HG03196 (cell line): Measurements from ENCODE around the gene CRACR2B.

Experiments
- ATAC-seq: cut with Tn5 transposase; IDR thresholded peaks from one replicate; pipeline ENCODE4 v1.9.1; 2021; ENCODE audit not compliant: unreplicated experiment

The CRACR2B gene

DNA sequence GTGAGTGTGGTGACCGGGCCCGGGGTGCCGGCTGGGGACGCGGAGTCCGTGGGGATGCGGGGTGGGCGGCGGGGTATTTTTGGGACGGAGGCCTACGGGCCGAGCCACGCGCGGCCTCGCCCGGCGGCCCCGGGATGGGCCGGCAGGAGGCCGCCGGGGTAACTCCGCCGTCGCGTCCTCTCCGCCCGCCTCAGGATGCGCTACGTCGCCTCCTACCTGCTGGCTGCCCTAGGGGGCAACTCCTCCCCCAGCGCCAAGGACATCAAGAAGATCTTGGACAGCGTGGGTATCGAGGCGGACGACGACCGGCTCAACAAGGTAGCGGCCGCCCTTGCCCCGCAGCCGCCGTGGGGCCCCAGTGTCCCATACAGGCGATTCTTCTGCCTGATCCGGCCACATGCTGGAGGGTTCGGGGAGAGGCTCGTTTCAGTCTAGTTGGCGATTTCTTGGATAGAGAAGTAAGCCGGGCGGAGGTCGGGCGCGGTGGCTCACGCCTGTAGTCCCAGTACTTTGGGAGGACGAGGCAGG lies 17.6 kb upstream of the CRACR2B start:
- no peak for ATAC-seq

DNA sequence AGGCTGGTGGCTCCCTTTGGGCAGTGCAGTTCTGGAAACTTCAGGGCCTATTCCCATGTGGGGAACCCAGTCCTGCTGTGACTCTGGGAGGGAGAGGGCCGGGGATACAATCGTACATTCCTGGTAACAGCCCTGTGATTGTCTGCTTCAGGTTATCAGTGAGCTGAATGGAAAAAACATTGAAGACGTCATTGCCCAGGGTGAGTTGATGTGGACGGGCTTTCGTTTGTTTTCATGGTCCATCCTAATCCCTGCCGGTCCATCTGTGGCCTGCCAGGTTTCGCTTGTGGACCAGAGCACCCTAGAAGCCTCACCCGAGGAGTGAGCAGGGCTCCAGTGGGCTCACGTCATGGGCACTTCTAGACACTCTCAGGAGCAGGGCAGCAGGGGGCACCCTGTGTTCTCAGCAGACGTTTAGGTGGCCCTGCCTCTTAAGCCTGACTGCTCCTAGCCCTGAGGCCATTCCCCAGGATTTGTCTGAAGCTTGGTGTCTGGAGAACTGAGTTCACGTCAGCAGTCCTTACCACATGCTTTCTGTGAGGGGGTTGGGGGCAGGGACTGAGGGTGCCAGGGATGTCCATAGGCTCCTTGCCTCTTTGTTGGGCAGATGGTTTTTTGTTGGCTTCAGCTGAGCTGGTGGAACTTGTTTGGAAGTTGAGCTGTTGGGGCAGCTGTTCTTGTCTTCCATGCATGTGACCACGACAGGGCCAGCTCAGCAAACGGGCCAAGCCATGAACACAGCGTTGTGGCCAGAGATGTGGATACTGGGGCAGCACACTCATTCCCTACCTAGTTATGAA lies 16.1 kb upstream of the CRACR2B start:
- no peak for ATAC-seq

DNA sequence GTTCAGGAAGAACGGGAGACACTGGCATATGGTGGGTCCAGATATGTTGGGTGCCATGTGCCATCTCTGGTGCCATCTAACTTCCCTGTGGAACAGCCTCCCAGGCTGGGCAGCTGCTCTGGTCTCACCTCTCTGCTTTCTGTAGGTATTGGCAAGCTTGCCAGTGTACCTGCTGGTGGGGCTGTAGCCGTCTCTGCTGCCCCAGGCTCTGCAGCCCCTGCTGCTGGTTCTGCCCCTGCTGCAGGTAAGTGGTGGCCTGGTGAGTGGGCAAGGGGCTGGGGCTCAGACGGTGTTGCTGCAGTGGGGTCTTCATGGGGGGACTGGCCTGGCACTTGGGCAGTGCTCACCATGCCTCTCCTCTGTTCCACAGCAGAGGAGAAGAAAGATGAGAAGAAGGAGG lies 15.3 kb upstream of the CRACR2B start:
- ATAC-seq, result no peak

DNA sequence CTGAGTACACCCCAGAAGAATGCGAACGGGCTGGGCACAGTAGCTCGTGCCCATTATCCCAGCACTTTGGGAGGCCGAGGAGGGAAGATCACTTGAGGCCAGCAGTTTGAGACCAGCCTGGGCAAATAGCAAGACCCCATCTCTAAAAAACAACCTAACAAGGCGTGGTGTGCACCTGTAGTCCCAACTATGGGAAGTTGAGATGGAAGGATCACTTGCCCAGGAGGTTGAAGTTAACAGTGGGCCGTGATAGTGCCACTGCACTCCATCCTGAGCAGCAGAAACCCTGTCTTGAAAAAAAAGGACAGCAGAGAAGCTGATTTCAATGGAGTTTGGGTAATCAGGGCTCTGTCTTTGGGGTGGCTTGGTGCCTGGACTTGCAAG lies 14.7 kb upstream of the CRACR2B start:
- no peak for ATAC-seq

DNA sequence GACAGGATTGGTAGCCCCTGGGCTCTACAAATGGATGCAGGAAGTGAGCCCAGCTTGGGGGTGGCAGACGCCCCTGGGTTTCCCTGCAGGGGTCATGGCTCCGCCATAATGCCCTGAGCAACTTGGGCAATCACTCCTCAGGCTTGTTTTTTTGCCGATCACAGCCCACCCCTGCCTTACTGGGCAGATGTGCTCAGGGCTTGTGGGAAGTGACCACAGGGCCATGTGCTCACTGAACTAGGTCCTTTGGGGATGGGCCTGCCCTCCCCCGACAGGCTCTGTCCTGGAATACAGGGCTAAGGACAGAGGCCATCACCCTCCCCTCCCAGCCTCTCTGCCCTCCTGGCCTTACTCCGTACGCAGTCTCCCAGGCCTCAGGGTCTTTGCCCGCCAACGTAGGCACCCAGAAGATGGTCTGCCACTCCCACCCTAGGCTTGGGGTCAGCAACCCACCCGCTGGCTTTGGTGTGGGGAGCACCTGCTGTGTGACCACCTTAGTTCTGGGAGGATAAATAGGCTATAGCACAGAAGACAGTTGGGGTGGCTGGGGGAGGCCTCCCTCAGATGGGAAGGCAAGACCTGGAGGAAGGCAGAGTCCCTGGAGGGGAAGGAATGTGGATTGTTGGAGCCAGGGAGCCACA lies 14.1 kb upstream of the CRACR2B start:
- no peak for ATAC-seq

GRCh38 chr11:815675-816432 lies 11.9 kb upstream of the CRACR2B start:
- no peak for ATAC-seq

DNA sequence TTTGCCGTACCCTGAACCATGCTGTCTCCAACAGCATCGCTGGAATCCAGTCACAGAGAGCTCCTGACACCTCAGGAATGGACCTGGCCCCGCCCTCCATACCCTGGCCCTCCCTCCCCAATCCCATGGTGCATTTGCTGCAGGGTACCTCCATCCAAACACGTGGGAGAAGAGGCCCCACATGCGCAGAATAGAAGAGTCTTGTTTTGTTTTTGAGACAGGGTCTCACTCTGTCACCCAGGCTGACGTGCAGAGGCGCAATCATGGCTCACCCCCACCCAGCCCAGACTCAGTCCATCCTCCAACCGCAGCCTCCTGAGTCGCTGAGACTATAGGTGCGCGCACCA lies 11.3 kb upstream of the CRACR2B start:
- ATAC-seq, result no peak

DNA sequence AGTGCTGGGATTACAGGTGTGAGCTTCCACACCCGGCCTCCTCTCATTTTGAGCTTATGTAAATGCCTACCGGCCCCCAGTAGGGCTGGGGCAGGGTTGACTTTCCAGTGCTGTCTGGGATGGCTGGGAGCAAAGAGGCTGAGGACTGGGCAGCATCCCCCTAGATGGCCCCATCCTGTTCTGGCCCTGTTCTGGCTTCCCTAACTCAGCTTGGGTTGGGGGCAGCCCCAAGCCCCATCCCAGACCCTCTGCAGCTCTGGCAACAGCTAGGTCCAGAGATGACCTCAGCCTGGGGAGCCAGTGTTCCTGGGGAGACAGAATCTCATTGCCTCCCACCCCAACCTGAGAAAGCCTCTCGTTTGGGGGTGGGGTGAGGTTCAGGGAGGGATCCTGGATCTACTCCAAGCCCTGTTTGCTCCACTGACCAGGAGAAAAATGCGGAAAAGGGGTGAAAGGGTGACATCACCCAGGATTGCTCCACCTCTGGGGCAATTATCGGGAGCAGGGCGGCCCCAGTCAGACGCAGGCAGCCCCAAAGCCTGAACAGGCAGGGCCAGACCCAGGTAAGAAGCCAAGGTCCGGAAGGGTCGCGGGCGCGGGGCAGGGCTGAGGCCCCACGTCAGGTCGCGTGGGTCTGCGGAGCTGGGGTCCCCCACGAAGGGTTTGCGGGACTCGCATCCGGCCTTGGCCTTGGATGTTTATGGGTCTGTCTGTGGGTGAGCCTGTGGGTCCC lies 9.2 kb upstream of the CRACR2B start, which contains the start of gene PNPLA2:
TSS of gene PNPLA2 (plus strand) at position 519 of the 733 bp plus-strand sequence. CDS start 805 bp downstream, outside the sequence.
- ATAC-seq, result no peak

DNA sequence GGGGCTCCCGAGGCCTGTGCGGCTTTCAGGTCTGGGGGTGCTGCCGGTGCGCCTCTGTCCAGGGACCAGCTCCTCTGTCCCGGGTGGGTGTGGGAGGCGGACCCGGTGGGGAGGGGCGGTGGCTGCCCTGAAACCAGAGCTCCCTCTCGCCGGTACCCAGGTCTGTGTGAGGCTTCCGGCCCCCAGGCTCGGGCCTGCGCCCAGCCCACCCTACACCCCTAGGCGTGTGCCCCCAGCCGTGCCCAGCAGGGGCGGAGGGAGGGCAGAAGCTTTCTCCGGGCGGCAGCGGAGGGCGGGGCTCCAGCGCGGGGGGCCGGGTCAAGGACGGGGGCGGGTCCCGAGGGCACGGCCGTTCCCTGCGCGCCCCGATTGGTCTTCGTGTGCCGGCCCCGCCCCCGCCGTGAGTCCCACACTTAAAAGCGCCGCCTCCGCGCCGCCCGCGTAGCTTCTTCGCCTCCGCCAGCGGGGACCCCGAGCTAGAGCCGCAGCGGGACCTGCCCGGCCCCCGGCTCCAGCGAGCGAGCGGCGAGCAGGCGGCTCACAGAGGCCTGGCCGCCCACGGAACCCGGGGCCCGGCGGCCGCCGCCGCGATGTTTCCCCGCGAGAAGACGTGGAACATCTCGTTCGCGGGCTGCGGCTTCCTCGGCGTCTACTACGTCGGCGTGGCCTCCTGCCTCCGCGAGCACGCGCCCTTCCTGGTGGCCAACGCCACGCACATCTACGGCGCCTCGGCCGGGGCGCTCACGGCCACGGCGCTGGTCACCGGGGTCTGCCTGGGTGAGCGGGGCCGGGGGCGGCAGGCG lies 8.4 kb upstream of the CRACR2B start:
- peak; percentile 47 for ATAC-seq

- ATAC-seq, result peak; percentile 58
These were observed 7.6 kb upstream of the CRACR2B start for GRCh38 chr11:819943-820649.

DNA sequence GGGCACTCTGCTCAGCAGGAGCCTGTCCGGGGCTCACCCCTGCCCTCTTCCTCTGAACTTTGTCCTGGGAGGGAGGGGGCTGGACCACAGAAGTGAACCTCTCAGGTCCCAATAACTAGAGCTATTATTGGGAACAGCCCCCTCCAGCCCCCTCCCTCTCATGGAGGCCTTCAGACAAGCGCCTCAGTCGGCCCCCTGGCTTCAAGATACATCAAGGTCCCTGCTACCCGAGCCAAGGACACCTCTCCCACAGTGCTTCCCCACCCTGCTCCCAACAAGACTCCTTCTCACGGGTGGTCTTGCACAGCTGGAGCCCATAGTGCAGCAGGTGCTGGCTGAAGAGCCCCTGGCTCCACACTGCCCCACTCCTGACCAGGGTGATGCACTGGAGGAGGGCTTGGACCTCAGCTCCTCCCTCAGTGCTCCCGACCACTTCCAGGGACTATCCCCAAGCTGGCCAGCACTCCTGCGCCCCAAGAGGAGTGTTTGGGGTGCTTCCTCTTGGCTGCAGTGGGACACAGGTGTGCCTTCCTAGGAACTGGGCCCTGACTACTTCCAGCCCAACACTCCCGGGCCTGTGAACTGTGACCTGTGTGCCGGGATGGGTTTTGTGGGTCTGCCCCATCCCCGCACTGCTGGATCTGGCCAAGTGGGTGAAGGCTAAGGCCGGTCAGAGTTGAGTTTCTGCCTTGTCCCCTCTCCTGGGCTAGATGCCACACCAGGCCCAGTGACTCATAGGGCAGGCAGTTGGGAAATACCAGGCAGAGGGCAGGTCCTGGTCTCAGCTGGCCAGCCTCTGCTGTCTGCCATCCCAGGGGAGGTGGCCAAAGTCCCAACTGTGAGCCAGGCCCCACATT lies 6.8 kb upstream of the CRACR2B start:
- no peak for ATAC-seq

- ATAC-seq, result no peak
These were observed 6.0 kb upstream of the CRACR2B start for GRCh38 chr11:821512-822371.

DNA sequence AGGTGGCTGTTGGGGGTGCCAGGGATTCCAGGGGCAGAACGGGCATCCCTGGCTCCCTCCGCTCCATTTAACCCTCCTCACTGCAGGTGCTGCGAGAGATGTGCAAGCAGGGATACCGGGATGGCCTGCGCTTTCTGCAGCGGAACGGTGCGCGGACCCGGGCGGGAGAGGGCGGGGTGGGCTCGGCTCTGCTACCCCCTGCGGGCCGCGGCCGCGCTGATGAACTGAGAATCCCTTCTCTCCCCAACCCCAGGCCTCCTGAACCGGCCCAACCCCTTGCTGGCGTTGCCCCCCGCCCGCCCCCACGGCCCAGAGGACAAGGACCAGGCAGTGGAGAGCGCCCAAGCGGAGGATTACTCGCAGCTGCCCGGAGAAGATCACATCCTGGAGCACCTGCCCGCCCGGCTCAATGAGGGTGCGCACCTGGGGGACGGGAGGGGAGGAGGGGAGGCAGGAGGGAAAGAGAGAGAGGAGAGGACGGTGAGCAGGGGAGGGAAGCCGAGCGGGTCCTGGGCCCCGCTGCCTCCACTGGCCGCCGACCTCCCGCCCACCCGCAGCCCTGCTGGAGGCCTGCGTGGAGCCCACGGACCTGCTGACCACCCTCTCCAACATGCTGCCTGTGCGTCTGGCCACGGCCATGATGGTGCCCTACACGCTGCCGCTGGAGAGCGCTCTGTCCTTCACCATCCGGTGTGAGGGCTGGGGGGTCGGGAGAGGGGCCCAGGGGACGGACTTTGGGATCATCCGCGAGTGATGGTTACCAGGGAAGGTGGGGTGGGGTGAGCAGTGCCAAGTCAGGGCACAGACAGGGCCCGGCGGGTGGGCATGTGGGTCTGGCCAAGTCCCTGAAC lies 4.1 kb upstream of the CRACR2B start:
- ATAC-seq, result no peak

DNA sequence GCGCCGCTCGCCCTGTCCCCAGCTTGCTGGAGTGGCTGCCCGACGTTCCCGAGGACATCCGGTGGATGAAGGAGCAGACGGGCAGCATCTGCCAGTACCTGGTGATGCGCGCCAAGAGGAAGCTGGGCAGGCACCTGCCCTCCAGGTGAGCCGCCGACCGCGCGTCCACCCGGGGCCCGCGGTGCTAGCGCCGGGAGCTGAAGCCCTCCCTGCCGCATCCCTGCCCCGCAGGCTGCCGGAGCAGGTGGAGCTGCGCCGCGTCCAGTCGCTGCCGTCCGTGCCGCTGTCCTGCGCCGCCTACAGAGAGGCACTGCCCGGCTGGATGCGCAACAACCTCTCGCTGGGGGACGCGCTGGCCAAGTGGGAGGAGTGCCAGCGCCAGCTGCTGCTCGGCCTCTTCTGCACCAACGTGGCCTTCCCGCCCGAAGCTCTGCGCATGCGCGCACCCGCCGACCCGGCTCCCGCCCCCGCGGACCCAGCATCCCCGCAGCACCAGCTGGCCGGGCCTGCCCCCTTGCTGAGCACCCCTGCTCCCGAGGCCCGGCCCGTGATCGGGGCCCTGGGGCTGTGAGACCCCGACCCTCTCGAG lies 3.3 kb upstream of the CRACR2B start:
- ATAC-seq, result no peak

- no peak for ATAC-seq
These were observed 2.8 kb upstream of the CRACR2B start for GRCh38 chr11:824942-825341.
